Loucy (cell line): ENCODE measurements around the gene PIGR.

Experiments used
- H2AFZ ChIP-seq: fragments of 200-600 bp; sonication (generic); 2 replicates; pipeline ENCODE4 v1.6.0; 2016; ENCODE audit warnings: antibody characterized with exemption, mild to moderate bottlenecking, low read length, moderate library complexity
- H3F3A ChIP-seq: fragments of 200-600 bp; 2 replicates; pipeline ENCODE4 v1.6.0; 2016; ENCODE audit warnings: antibody characterized with exemption, low read depth, mild to moderate bottlenecking
- H3K27me3 ChIP-seq: fragments of 200-600 bp; sonication (generic); 2 replicates; pipeline ENCODE4 v1.6.1; 2014; ENCODE audit warnings: low read length, mild to moderate bottlenecking; ENCODE audit not compliant: insufficient read depth, poor library complexity, severe bottlenecking
- H3K36me3 ChIP-seq: fragments of 200-600 bp; sonication (generic); 2 replicates; pipeline ENCODE4 v1.6.1; 2016; ENCODE audit warnings: low read length; ENCODE audit not compliant: insufficient read depth
- H3K4me1 ChIP-seq: fragments of 200-600 bp; sonication (generic); 2 replicates; pipeline ENCODE4 v1.5.1; 2014; ENCODE audit warnings: low read length, mild to moderate bottlenecking; ENCODE audit not compliant: insufficient read depth, poor library complexity, severe bottlenecking
- H3K4me2 ChIP-seq: fragments of 200-600 bp; sonication (generic); 2 replicates; pipeline ENCODE4 v1.6.0; 2014; ENCODE audit warnings: antibody characterized with exemption, low read length, low read depth, mild to moderate bottlenecking; ENCODE audit not compliant: poor library complexity, severe bottlenecking
- H3K4me3 ChIP-seq: fragments of 200-600 bp; sonication (generic); 2 replicates; pipeline ENCODE4 v1.5.1; 2014; ENCODE audit warnings: low read length, mild to moderate bottlenecking, mixed read lengths; ENCODE audit not compliant: poor library complexity, severe bottlenecking
- H3K79me2 ChIP-seq: fragments of 200-600 bp; sonication (generic); 2 replicates; pipeline ENCODE4 v1.6.1; 2014; ENCODE audit warnings: low read length; ENCODE audit not compliant: insufficient read depth
- H3K9ac ChIP-seq: fragments of 200-600 bp; sonication (generic); 2 replicates; pipeline ENCODE4 v1.6.0; 2014; ENCODE audit warnings: mild to moderate bottlenecking, low read depth, low read length, moderate library complexity; ENCODE audit not compliant: poor library complexity, severe bottlenecking
- H3K9me2 ChIP-seq: fragments of 200-600 bp; sonication (generic); replicated peaks from 2 replicates; pipeline ENCODE4 v1.6.1; 2016; ENCODE audit warnings: low read depth, low read length, mixed read lengths
- H3K9me3 ChIP-seq: fragments of 200-600 bp; sonication (generic); 2 replicates; pipeline ENCODE4 v1.6.1; 2014; ENCODE audit warnings: mild to moderate bottlenecking, antibody characterized with exemption, low read length, low read depth; ENCODE audit not compliant: insufficient read depth
- H4K20me1 ChIP-seq: fragments of 200-600 bp; sonication (generic); 2 replicates; pipeline ENCODE4 v1.6.0; 2014; ENCODE audit warnings: antibody characterized with exemption, low read length, mild to moderate bottlenecking; ENCODE audit not compliant: insufficient read depth, poor library complexity, severe bottlenecking
- EZH2phosphoT487 ChIP-seq: fragments of 200-600 bp; IDR thresholded peaks from 2 replicates; pipeline ENCODE4 v1.6.1; 2018; ENCODE audit warnings: antibody characterized with exemption, mild to moderate bottlenecking, moderate library complexity, borderline replicate concordance
- TF ChIP-seq, protein P1 (sequence below): fragments of 200-600 bp; sonication (generic); conservative IDR thresholded peaks from 2 replicates; pipeline ENCODE4 v1.5.1; 2014; ENCODE audit warnings: mild to moderate bottlenecking, antibody characterized with exemption, low read length

Gene PIGR

GRCh38 chr1:206940588-206940936 lies 5.7 kb downstream of the PIGR start:
- H3K9me3 ChIP-seq, result no peaks in the 10 kb centered on the region
- no peaks in the 10 kb centered on the region for H3K9me2 ChIP-seq
- no peak for TF ChIP-seq EZH2phosphoT487
- TF ChIP-seq, protein P1, sequence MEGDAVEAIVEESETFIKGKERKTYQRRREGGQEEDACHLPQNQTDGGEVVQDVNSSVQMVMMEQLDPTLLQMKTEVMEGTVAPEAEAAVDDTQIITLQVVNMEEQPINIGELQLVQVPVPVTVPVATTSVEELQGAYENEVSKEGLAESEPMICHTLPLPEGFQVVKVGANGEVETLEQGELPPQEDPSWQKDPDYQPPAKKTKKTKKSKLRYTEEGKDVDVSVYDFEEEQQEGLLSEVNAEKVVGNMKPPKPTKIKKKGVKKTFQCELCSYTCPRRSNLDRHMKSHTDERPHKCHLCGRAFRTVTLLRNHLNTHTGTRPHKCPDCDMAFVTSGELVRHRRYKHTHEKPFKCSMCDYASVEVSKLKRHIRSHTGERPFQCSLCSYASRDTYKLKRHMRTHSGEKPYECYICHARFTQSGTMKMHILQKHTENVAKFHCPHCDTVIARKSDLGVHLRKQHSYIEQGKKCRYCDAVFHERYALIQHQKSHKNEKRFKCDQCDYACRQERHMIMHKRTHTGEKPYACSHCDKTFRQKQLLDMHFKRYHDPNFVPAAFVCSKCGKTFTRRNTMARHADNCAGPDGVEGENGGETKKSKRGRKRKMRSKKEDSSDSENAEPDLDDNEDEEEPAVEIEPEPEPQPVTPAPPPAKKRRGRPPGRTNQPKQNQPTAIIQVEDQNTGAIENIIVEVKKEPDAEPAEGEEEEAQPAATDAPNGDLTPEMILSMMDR, result no peak
- no peaks in the 10 kb centered on the region for H3F3A ChIP-seq
- no peaks in the 10 kb centered on the region for H3K36me3 ChIP-seq
- no peak overlapping the region for H3K9ac ChIP-seq
- H3K79me2 ChIP-seq, result no peaks in the 10 kb centered on the region
- no peak overlapping the region for H2AFZ ChIP-seq
- no peaks in the 10 kb centered on the region for H3K4me1 ChIP-seq
- H3K27me3 ChIP-seq, result no peaks in the 10 kb centered on the region
- H3K4me3 ChIP-seq, result no peak overlapping the region
- H4K20me1 ChIP-seq, result no peaks in the 10 kb centered on the region
- no peak overlapping the region for H3K4me2 ChIP-seq

- Histone ChIP-seq H3K4me1 (no peaks in the 10 kb centered on the region), H3K4me3 (no peak overlapping the region), H3K9ac (no peak overlapping the region), H3K9me3 (no peaks in the 10 kb centered on the region), H2AFZ (no peak overlapping the region), H4K20me1 (no peaks in the 10 kb centered on the region), H3K27me3 (no peaks in the 10 kb centered on the region), H3F3A (no peaks in the 10 kb centered on the region), H3K9me2 (no peaks in the 10 kb centered on the region), H3K4me2 (no peak overlapping the region), H3K79me2 (no peaks in the 10 kb centered on the region), H3K36me3 (no peaks in the 10 kb centered on the region)
- TF ChIP-seq, protein P1, result no peak
- no peak for TF ChIP-seq EZH2phosphoT487
Measured at GRCh38 chr1:206939841-206940587, 6.3 kb downstream of the PIGR start.

DNA sequence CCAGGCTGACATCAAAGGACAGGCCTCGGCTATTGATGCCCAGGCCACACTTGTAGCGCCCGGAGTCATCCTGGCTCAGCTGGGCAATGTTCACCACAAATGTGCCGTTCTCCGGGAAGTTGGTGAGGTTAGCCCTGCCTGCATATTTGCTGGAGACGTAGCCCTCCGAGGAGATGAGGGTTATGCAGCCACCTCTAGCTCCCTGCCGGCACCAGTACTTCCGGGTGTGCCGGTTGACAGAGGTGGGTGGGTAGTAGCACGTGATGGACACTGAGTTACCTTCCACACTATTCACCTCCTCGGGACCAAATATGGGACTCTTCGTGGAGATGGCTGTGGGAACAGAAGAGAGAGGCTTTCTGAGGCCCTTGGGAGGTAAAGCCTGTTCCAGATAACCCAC lies 7.1 kb downstream of the PIGR start:
- Histone ChIP-seq H3F3A (no peaks in the 10 kb centered on the region), H3K4me1 (no peaks in the 10 kb centered on the region), H3K4me2 (no peak overlapping the region), H3K4me3 (no peak overlapping the region), H3K9me3 (no peaks in the 10 kb centered on the region), H2AFZ (no peak overlapping the region), H3K9ac (no peak overlapping the region), H3K9me2 (no peaks in the 10 kb centered on the region), H3K79me2 (no peaks in the 10 kb centered on the region), H3K36me3 (no peaks in the 10 kb centered on the region), H3K27me3 (no peaks in the 10 kb centered on the region), H4K20me1 (no peaks in the 10 kb centered on the region)
- TF ChIP-seq, protein P1, result no peak
- no peak for TF ChIP-seq EZH2phosphoT487
